ENCODE measurements around the gene TRIM65. TPM values are rescaled to one million over a fixed set of nuclear protein-coding genes. Genes with fewer than 3 reads are reported as not detected.

Gene TRIM65
- total and polyA plus RNA-seq, 2 of the 13 experiments (the other 11 are each of a cell fraction or from before 2014, with no cell fraction given), result 10.3 to 22.4 TPM

DNA sequence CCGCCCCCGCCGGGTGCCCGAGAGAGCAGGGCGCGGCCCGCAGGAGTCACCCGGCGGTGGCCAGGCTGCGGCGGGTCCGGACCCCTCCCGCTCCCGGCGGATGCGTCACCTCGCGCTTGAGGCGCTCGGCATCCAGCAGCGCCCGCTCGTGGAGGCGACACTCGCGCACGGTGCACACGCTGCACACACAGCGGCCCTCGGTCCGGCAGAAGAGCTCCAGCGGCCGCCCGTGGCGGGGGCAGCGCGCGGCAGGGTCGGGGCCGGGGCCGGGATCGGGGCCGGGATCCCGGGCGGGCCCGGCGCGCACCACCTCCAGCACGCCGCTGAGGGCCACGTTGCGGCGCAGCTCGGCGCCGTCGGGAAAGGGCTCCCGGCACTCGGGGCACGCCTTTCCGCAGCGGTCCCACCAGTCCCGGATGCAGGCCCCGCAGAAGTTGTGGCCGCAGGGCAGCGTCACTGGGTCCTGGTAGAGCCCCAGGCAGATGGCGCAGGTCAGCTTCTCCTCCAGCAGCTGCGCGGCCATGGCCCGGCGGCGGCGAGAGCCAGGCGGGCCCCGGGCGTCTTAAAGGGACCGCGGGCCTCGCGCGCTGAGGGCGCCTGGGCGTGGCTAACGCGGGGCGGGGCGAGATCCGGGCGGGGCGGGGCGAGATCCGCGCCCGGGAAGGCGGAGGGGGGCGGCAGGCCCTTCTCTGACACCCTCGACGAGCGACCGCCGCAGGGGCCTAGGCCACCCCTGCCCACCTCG, at the start of gene TRIM65 (continued):
- TF ChIP-seq TAF15 (IDR thresholded peaks at IDR 0.05; ENCODE audit: low read depth, low read length, poor library complexity, severe bottlenecking) (no peak), TBX2 (CRISPR knock-in tag; IDR thresholded peaks at IDR 0.05; ENCODE audit: borderline replicate concordance) (peak; percentile 8), FLYWCH1 (CRISPR knock-in tag; IDR thresholded peaks at IDR 0.05) (no peak), TEAD3 (CRISPR knock-in tag; optimal IDR thresholded peaks at IDR 0.05; ENCODE audit: borderline replicate concordance) (peak; percentile 7), ISL2 (CRISPR knock-in tag; IDR thresholded peaks at IDR 0.05) (peak; percentile 53), ZNF737 (CRISPR knock-in tag; IDR thresholded peaks at IDR 0.05; ENCODE audit: borderline replicate concordance) (no peak), EEA1 (CRISPR knock-in tag; IDR thresholded peaks at IDR 0.05; ENCODE audit: borderline replicate concordance) (peak; percentile 83; the same call in 1 of the 2 replicates), ZNF674 (CRISPR knock-in tag; IDR thresholded peaks at IDR 0.05; ENCODE audit: low read depth) (peak; percentile 88; the same call in 1 of the 2 replicates), GPN1 (CRISPR knock-in tag; IDR thresholded peaks at IDR 0.05; ENCODE audit: borderline replicate concordance) (0 out of 2 replicates have a peak, but pooled peaks have one; percentile 63), MBD4 (IDR thresholded peaks at IDR 0.05; ENCODE audit: borderline replicate concordance, low read length) (no peak), HNRNPK (IDR thresholded peaks at IDR 0.05; ENCODE audit: low read depth, low read length, poor library complexity, severe bottlenecking) (peak; percentile 48), ZNF614 (CRISPR knock-in tag; IDR thresholded peaks at IDR 0.05; ENCODE audit: borderline replicate concordance) (no peak; the same call in 1 of the 2 replicates), ZZZ3 (CRISPR knock-in tag; IDR thresholded peaks at IDR 0.05; ENCODE audit: borderline replicate concordance) (peak; percentile 82; the same call in 1 of the 2 replicates), MAZ (IDR thresholded peaks at IDR 0.05; ENCODE audit: borderline replicate concordance, low read depth, low read length) (no peak), MAZ (CRISPR knock-in tag; IDR thresholded peaks at IDR 0.05; ENCODE audit: low read depth) (no peak; the same call in 1 of the 2 replicates)
- TF ChIP-seq, protein P1, sequence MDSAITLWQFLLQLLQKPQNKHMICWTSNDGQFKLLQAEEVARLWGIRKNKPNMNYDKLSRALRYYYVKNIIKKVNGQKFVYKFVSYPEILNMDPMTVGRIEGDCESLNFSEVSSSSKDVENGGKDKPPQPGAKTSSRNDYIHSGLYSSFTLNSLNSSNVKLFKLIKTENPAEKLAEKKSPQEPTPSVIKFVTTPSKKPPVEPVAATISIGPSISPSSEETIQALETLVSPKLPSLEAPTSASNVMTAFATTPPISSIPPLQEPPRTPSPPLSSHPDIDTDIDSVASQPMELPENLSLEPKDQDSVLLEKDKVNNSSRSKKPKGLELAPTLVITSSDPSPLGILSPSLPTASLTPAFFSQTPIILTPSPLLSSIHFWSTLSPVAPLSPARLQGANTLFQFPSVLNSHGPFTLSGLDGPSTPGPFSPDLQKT (CRISPR knock-in tag; IDR thresholded peaks at IDR 0.05; ENCODE audit: borderline replicate concordance), result no peak
- TF ChIP-seq, protein P2, sequence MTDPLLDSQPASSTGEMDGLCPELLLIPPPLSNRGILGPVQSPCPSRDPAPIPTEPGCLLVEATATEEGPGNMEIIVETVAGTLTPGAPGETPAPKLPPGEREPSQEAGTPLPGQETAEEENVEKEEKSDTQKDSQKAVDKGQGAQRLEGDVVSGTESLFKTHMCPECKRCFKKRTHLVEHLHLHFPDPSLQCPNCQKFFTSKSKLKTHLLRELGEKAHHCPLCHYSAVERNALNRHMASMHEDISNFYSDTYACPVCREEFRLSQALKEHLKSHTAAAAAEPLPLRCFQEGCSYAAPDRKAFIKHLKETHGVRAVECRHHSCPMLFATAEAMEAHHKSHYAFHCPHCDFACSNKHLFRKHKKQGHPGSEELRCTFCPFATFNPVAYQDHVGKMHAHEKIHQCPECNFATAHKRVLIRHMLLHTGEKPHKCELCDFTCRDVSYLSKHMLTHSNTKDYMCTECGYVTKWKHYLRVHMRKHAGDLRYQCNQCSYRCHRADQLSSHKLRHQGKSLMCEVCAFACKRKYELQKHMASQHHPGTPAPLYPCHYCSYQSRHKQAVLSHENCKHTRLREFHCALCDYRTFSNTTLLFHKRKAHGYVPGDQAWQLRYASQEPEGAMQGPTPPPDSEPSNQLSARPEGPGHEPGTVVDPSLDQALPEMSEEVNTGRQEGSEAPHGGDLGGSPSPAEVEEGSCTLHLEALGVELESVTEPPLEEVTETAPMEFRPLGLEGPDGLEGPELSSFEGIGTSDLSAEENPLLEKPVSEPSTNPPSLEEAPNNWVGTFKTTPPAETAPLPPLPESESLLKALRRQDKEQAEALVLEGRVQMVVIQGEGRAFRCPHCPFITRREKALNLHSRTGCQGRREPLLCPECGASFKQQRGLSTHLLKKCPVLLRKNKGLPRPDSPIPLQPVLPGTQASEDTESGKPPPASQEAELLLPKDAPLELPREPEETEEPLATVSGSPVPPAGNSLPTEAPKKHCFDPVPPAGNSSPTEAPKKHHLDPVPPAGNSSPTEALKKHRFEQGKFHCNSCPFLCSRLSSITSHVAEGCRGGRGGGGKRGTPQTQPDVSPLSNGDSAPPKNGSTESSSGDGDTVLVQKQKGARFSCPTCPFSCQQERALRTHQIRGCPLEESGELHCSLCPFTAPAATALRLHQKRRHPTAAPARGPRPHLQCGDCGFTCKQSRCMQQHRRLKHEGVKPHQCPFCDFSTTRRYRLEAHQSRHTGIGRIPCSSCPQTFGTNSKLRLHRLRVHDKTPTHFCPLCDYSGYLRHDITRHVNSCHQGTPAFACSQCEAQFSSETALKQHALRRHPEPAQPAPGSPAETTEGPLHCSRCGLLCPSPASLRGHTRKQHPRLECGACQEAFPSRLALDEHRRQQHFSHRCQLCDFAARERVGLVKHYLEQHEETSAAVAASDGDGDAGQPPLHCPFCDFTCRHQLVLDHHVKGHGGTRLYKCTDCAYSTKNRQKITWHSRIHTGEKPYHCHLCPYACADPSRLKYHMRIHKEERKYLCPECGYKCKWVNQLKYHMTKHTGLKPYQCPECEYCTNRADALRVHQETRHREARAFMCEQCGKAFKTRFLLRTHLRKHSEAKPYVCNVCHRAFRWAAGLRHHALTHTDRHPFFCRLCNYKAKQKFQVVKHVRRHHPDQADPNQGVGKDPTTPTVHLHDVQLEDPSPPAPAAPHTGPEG (CRISPR knock-in tag; IDR thresholded peaks at IDR 0.05), result 0 out of 2 replicates have a peak, but pooled peaks have one; percentile 54
- TF ChIP-seq, protein P3, sequence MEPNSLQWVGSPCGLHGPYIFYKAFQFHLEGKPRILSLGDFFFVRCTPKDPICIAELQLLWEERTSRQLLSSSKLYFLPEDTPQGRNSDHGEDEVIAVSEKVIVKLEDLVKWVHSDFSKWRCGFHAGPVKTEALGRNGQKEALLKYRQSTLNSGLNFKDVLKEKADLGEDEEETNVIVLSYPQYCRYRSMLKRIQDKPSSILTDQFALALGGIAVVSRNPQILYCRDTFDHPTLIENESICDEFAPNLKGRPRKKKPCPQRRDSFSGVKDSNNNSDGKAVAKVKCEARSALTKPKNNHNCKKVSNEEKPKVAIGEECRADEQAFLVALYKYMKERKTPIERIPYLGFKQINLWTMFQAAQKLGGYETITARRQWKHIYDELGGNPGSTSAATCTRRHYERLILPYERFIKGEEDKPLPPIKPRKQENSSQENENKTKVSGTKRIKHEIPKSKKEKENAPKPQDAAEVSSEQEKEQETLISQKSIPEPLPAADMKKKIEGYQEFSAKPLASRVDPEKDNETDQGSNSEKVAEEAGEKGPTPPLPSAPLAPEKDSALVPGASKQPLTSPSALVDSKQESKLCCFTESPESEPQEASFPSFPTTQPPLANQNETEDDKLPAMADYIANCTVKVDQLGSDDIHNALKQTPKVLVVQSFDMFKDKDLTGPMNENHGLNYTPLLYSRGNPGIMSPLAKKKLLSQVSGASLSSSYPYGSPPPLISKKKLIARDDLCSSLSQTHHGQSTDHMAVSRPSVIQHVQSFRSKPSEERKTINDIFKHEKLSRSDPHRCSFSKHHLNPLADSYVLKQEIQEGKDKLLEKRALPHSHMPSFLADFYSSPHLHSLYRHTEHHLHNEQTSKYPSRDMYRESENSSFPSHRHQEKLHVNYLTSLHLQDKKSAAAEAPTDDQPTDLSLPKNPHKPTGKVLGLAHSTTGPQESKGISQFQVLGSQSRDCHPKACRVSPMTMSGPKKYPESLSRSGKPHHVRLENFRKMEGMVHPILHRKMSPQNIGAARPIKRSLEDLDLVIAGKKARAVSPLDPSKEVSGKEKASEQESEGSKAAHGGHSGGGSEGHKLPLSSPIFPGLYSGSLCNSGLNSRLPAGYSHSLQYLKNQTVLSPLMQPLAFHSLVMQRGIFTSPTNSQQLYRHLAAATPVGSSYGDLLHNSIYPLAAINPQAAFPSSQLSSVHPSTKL (CRISPR knock-in tag; IDR thresholded peaks at IDR 0.05), result no peak

Measured in HepG2 (cell line).